Endothelial cell of umbilical vein (primary cell): ENCODE data around the gene MT1H. TPM values are rescaled to one million over a fixed set of nuclear protein-coding genes. Genes with fewer than 3 reads are reported as not detected.

ENCODE experiments used
- BruUV-seq: library from RNA; stranded (reverse); fragments of 400-500 nt; replicated peaks from 2 replicates; lab custom pipeline; 2021; lab: Mats Ljungman, UMichigan
- CTCF ChIA-PET: fragments of 300-600, 350-600 bp; sonication (Branson Sonifier 250); formaldehyde crosslinking; loops from one replicate; lab custom pipeline; 2021; ENCODE audit warnings: antibody characterized with exemption, inconsistent platforms; lab: Charles Lee
- POLR2A ChIA-PET: fragments of 300-600, 350-600 bp; sonication (Branson Sonifier 250); formaldehyde crosslinking; loops from one replicate; lab custom pipeline; 2021; ENCODE audit warnings: antibody characterized with exemption, inconsistent platforms; lab: Charles Lee
- DNase-seq: peaks from one replicate; pipeline ENCODE4 v3.0.0-alpha.2; 2011; ENCODE audit warnings: low read depth, low spot score
- FAIRE-seq: peaks from 2 replicates; lab custom pipeline; 2011; peaks lifted over from hg19 to GRCh38; lab: Jason Lieb, UNC
- H2AFZ ChIP-seq: 2 replicates; pipeline ENCODE4 v1.6.0; 2012; ENCODE audit warnings: low read depth, low read length, control low read depth, inconsistent platforms
- H3K27ac ChIP-seq: 2 replicates; pipeline ENCODE4 v1.5.1; 2011; ENCODE audit warnings: low read depth, mild to moderate bottlenecking, control low read depth, low read length, moderate library complexity; ENCODE audit not compliant: insufficient read depth
- H3K27me3 ChIP-seq, 2 experiments: 2 replicates each; pipeline versions ENCODE4 v1.6.0 to v1.6.1; 2011; ENCODE audit warnings: low read length in 2 of 2, mixed read lengths in 1 of 2; ENCODE audit not compliant: control insufficient read depth in 2 of 2, insufficient read depth in 2 of 2
- H3K36me3 ChIP-seq, 2 experiments: 2 replicates in 1 of 2; 3 replicates in 1 of 2; pipeline ENCODE4 v1.5.1; 2011; ENCODE audit warnings: low read length in 2 of 2, mild to moderate bottlenecking in 1 of 2, moderate library complexity in 1 of 2; ENCODE audit not compliant: control insufficient read depth in 2 of 2, insufficient read depth in 2 of 2; ENCODE audit errors: extremely low read depth in 1 of 2
- H3K4me1 ChIP-seq: 3 replicates; pipeline ENCODE4 v1.5.1; 2011; ENCODE audit warnings: mild to moderate bottlenecking, low read length; ENCODE audit not compliant: control insufficient read depth, insufficient read depth; ENCODE audit errors: extremely low read depth
- H3K4me2 ChIP-seq: 2 replicates; pipeline ENCODE4 v1.6.1; 2011; ENCODE audit warnings: low read length, control low read depth, mixed read lengths; ENCODE audit not compliant: insufficient read depth
- H3K4me3 ChIP-seq, 3 experiments: fragments of 200-600 bp in 1 of 3; sonication (generic), shearing (Covaris generic) in 1 of 3; replicated peaks in 1 of 3; 2 replicates each; pipeline ENCODE4 v1.5.1; 2011 to 2016; ENCODE audit warnings: control low read depth in 3 of 3, low read length in 3 of 3, mild to moderate bottlenecking in 2 of 3, inconsistent platforms in 1 of 3, low read depth in 1 of 3, moderate library complexity in 1 of 3; ENCODE audit not compliant: insufficient read depth in 1 of 3
- H3K79me2 ChIP-seq: 2 replicates; pipeline ENCODE4 v1.6.0; 2012; ENCODE audit warnings: low read length, inconsistent platforms; ENCODE audit not compliant: control insufficient read depth, insufficient read depth
- H3K9ac ChIP-seq: replicated peaks from 2 replicates; pipeline ENCODE3; 2011; ENCODE audit warnings: low read length, control low read depth; ENCODE audit not compliant: insufficient read depth; ENCODE audit errors: extremely low read depth
- H3K9me1 ChIP-seq: replicated peaks from 3 replicates; pipeline ENCODE4 v1.6.0; 2011; ENCODE audit warnings: mild to moderate bottlenecking, low read length; ENCODE audit not compliant: control insufficient read depth, insufficient read depth; ENCODE audit errors: extremely low read depth
- H3K9me3 ChIP-seq: replicated peaks from 2 replicates; pipeline ENCODE4 v1.5.1; 2012; ENCODE audit warnings: low read length, inconsistent platforms; ENCODE audit not compliant: control insufficient read depth, insufficient read depth
- H4K20me1 ChIP-seq: replicated peaks from 2 replicates; pipeline ENCODE3; 2011; ENCODE audit warnings: mild to moderate bottlenecking, low read length; ENCODE audit not compliant: control insufficient read depth, insufficient read depth; ENCODE audit errors: extremely low read depth
- CTCF ChIP-seq, 2 donors: IDR thresholded peaks; 1 replicate in 1 of 2; 2 replicates in 1 of 2; pipeline ENCODE4 v1.5.1; 2011; ENCODE audit warnings: low read length in 2 of 2, mild to moderate bottlenecking in 2 of 2, moderate library complexity in 2 of 2, control low read depth in 1 of 2, inconsistent platforms in 1 of 2, low read depth in 1 of 2; ENCODE audit not compliant: insufficient read depth in 1 of 2; ENCODE audit errors: extremely low read depth in 1 of 2
- EZH2 ChIP-seq: IDR thresholded peaks from 2 replicates; pipeline ENCODE4 v1.6.1; 2012; ENCODE audit warnings: borderline replicate concordance, low read depth, mild to moderate bottlenecking, moderate library complexity, low read length, inconsistent platforms; ENCODE audit not compliant: severe bottlenecking
- FOS ChIP-seq: IDR thresholded peaks from 2 replicates; pipeline ENCODE4 v1.6.1; 2011; ENCODE audit warnings: mild to moderate bottlenecking, low read length, moderate library complexity, borderline replicate concordance; ENCODE audit not compliant: insufficient read depth
- GATA2 ChIP-seq: IDR thresholded peaks from 2 replicates; pipeline ENCODE4 v1.7.0; 2011; ENCODE audit warnings: low read depth, mild to moderate bottlenecking, moderate library complexity, mixed read lengths, low read length; ENCODE audit not compliant: insufficient read length, insufficient read depth
- JUN ChIP-seq: IDR thresholded peaks from 2 replicates; pipeline ENCODE4 v1.6.1; 2011; ENCODE audit warnings: borderline replicate concordance, low read depth; ENCODE audit not compliant: insufficient read length, insufficient read depth
- MAX ChIP-seq: IDR thresholded peaks from 2 replicates; pipeline ENCODE4 v1.6.1; 2011; ENCODE audit not compliant: insufficient read depth, insufficient read length
- MYC ChIP-seq: IDR thresholded peaks from one replicate; pipeline ENCODE4 v1.6.1; 2011; ENCODE audit warnings: mild to moderate bottlenecking, low read depth, low read length
- POLR2A ChIP-seq: IDR thresholded peaks from 2 replicates; pipeline ENCODE4 v1.6.1; 2012; ENCODE audit warnings: low read depth, mild to moderate bottlenecking, control low read depth, low read length
- POLR2AphosphoS5 ChIP-seq: IDR thresholded peaks from 2 replicates; pipeline ENCODE4 v1.6.1; 2012; ENCODE audit warnings: low read depth, mild to moderate bottlenecking, control low read depth, low read length, moderate library complexity; ENCODE audit not compliant: insufficient read depth
- dilution Hi-C: fragments of 300-500 bp; cut with MboI; formaldehyde crosslinking; loops from one replicate; pipeline ENCODE4 v1.15.0; 2019; ENCODE audit warnings: low sequenced_read_pairs; ENCODE audit not compliant: extremely low pct_ligation_motif_present
- intact Hi-C: fragments of 100-400 bp; cut with micrococcal nuclease; formaldehyde crosslinking; loops from one replicate; pipeline ENCODE4 v1.10.0; 2022
- polyA plus RNA-seq, 4 experiments: library from polyadenylated mRNA; depleted of rRNA in 3 of 4; stranded (reverse) in 3 of 4; unstranded in 1 of 4; fragments of >200 nt; gene quantifications; 2 replicates each; pipeline versions ENCODE4 v1.2.1 to v1.2.3, GENCODE V29; 2011 to 2012; ENCODE audit warnings: missing spikeins in 1 of 4
- total RNA-seq: library from RNA; stranded (reverse); gene quantifications from 2 replicates; pipeline ENCODE4 v1.2.3, GENCODE V29; 2021

Gene MT1H
- total and polyA plus RNA-seq, 2 donors (not counting 3 experiments of a cell fraction or from before 2014, with no cell fraction given), result not detected

GRCh38 chr16:56629531-56629930 lies 40.1 kb upstream of the MT1H start:
- ChIA-PET CTCF (interaction anchor here (1.0 to 1.9 kb wide), 2 partner anchors 26 to 72 kb away, joined by 5 to 8 read pairs; no protein-coding TSS in a partner anchor), POLR2A (no interaction called here)
- H3K4me1 ChIP-seq, result peaks cover 20% of the 10 kb centered on the region
- no peak overlapping the region for H3K4me3 ChIP-seq
- H4K20me1 ChIP-seq, result no peaks in the 10 kb centered on the region
- H3K79me2 ChIP-seq, result peaks cover 12% of the 10 kb centered on the region
- no peak overlapping the region for H3K4me2 ChIP-seq
- H3K27me3 ChIP-seq, result peaks cover 4 to 6% of the 10 kb centered on the region in 2 experiments
- H3K9me3 ChIP-seq, result no peaks in the 10 kb centered on the region
- H3K27ac ChIP-seq, result no peak overlapping the region
- TF ChIP-seq EZH2 (no peak), FOS (no peak)
- no peaks in the 10 kb centered on the region for H3K36me3 ChIP-seq
- H3K9me1 ChIP-seq, result no peaks in the 10 kb centered on the region
- dilution Hi-C loops, result no loop called here
- DNase-seq (no peak), FAIRE-seq (no peak)
- BruUV-seq, result no TSS peak
- no peak overlapping the region for H3K9ac ChIP-seq
- no peak overlapping the region for H2AFZ ChIP-seq
- intact Hi-C loops, result no loop called here

GRCh38 chr16:56630134-56630533 lies 39.5 kb upstream of the MT1H start:
- intact Hi-C loops (no loop called here), dilution Hi-C loops (no loop called here)
- Histone ChIP-seq H3K4me1 (peaks cover 20% of the 10 kb centered on the region), H4K20me1 (no peaks in the 10 kb centered on the region), H3K4me3 (no peak overlapping the region), H3K4me2 (no peak overlapping the region), H3K9ac (no peak overlapping the region), H3K9me1 (no peaks in the 10 kb centered on the region), H3K27me3 (peaks cover 10 to 12% of the 10 kb centered on the region in 2 experiments), H3K36me3 (no peaks in the 10 kb centered on the region), H3K9me3 (no peaks in the 10 kb centered on the region), H2AFZ (no peak overlapping the region), H3K27ac (no peak overlapping the region), H3K79me2 (peaks cover 9% of the 10 kb centered on the region)
- ChIA-PET CTCF (interaction anchor here (1.0 to 2.5 kb wide), 5 partner anchors 13 to 72 kb away, joined by 3 to 14 read pairs (median 5); no protein-coding TSS in a partner anchor), POLR2A (no interaction called here)
- BruUV-seq, result no TSS peak
- DNase-seq (no peak), FAIRE-seq (no peak)
- TF ChIP-seq MYC (no peak), POLR2AphosphoS5 (no peak), POLR2A (no peak), FOS (no peak), EZH2 (no peak), MAX (no peak), JUN (no peak), CTCF (IDR thresholded peaks at IDR 0.05; ENCODE audit: extremely low read depth in 1 of 2, insufficient read depth in 1 of 2, low read depth in 1 of 2, low read length in 2 of 2) (no peak), GATA2 (no peak)
